ENCODE results near the gene PTMA. TPM values are rescaled to one million over a fixed set of nuclear protein-coding genes. Genes with fewer than 3 reads are reported as not detected.

Gene PTMA
- total and polyA plus RNA-seq, 5 donors from 2014 or later, result 1,458 to 2,131 (median 2,011) TPM

- no peak overlapping the region for H3K27ac Mint-ChIP-seq
- no peaks in the 10 kb centered on the region for H3K9me3 ChIP-seq (ENCODE audit: control insufficient read depth in 2 of 2, low read length in 2 of 2)
- ATAC-seq (ENCODE audit: low read depth in 2 of 2), result no peak
- H3K36me3 ChIP-seq (ENCODE audit: control insufficient read depth, insufficient read depth, low read length), result no peaks in the 10 kb centered on the region
- no peaks in the 10 kb centered on the region for H3K4me1 ChIP-seq (ENCODE audit: control insufficient read depth, insufficient read depth, low read length, poor library complexity, severe bottlenecking)
- H3K4me3 Mint-ChIP-seq, result no peak overlapping the region
- no peak overlapping the region for H3K27ac ChIP-seq (ENCODE audit: insufficient read depth, low read length, poor library complexity, severe bottlenecking)
- no peaks in the 10 kb centered on the region for H3K9me3 Mint-ChIP-seq
- H3K27me3 Mint-ChIP-seq, result no peaks in the 10 kb centered on the region
- no peak for DNase-seq
- H3K4me1 Mint-ChIP-seq, result peaks cover 0 to 5% (median 1%) of the 10 kb centered on the region in 4 donors
- no peaks in the 10 kb centered on the region for H3K27me3 ChIP-seq (ENCODE audit: control insufficient read depth, insufficient read depth, low read length)
- no peaks in the 10 kb centered on the region for H3K36me3 Mint-ChIP-seq
- H3K4me3 ChIP-seq (ENCODE audit: low read depth, low read length), result no peak overlapping the region
Measured at GRCh38 chr2:231751042-231751815, 42.9 kb downstream of the PTMA start.

- no peaks in the 10 kb centered on the region for H3K9me3 ChIP-seq (ENCODE audit: control insufficient read depth in 2 of 2, low read length in 2 of 2)
- H3K9me3 Mint-ChIP-seq, result no peaks in the 10 kb centered on the region
- H3K36me3 ChIP-seq (ENCODE audit: control insufficient read depth, insufficient read depth, low read length), result no peaks in the 10 kb centered on the region
- H3K27me3 ChIP-seq (ENCODE audit: control insufficient read depth, insufficient read depth, low read length), result no peaks in the 10 kb centered on the region
- no peak overlapping the region for H3K27ac ChIP-seq (ENCODE audit: insufficient read depth, low read length, poor library complexity, severe bottlenecking)
- peaks cover 0 to 5% (median 1%) of the 10 kb centered on the region in 4 donors for H3K4me1 Mint-ChIP-seq
- DNase-seq (no peak), ATAC-seq (ENCODE audit: low read depth in 2 of 2) (no peak)
- peak overlapping the region in 1 of 3 donors; percentile 15 for H3K27ac Mint-ChIP-seq
- H3K36me3 Mint-ChIP-seq, result no peaks in the 10 kb centered on the region
- H3K4me1 ChIP-seq (ENCODE audit: control insufficient read depth, insufficient read depth, low read length, poor library complexity, severe bottlenecking), result no peaks in the 10 kb centered on the region
- H3K27me3 Mint-ChIP-seq, result no peaks in the 10 kb centered on the region
- H3K4me3 ChIP-seq (ENCODE audit: low read depth, low read length), result no peak overlapping the region
- no peak overlapping the region for H3K4me3 Mint-ChIP-seq
Measured at GRCh38 chr2:231752061-231752460, 43.7 kb downstream of the PTMA start.

- Histone ChIP-seq H3K27me3 (ENCODE audit: control insufficient read depth, insufficient read depth, low read length) (no peaks in the 10 kb centered on the region), H3K4me1 (ENCODE audit: control insufficient read depth, insufficient read depth, low read length, poor library complexity, severe bottlenecking) (no peaks in the 10 kb centered on the region), H3K9me3 (ENCODE audit: control insufficient read depth in 2 of 2, low read length in 2 of 2) (no peaks in the 10 kb centered on the region), H3K27ac (ENCODE audit: insufficient read depth, low read length, poor library complexity, severe bottlenecking) (no peak overlapping the region), H3K36me3 (ENCODE audit: control insufficient read depth, insufficient read depth, low read length) (no peaks in the 10 kb centered on the region), H3K4me3 (ENCODE audit: low read depth, low read length) (no peak overlapping the region)
- DNase-seq (no peak), ATAC-seq (ENCODE audit: low read depth in 2 of 2) (no peak)
- Mint-ChIP-seq H3K4me3 (no peak overlapping the region), H3K4me1 (peaks cover 12 to 18% (median 14%) of the 10 kb centered on the region in 4 donors), H3K27me3 (no peaks in the 10 kb centered on the region), H3K36me3 (peaks cover 6% of the 10 kb centered on the region), H3K27ac (no peak overlapping the region), H3K9me3 (no peaks in the 10 kb centered on the region)
Measured at GRCh38 chr2:231761735-231762134, 53.4 kb downstream of the PTMA start.

Other genes with a start within 250 kb of the PTMA start
- gene NCL, start 244.0 kb upstream of the PTMA start, total RNA-seq, result 435 TPM
- 100 to 1,000 TPM; 296 to 366 (median 316) TPM for gene NCL, start 244.0 kb upstream of the PTMA start, polyA plus RNA-seq
- 0.35 TPM for gene NMUR1, start 178.1 kb upstream of the PTMA start, total RNA-seq
- gene NMUR1, start 178.1 kb upstream of the PTMA start, polyA plus RNA-seq, result under 1 TPM; 0.25 to 0.90 (median 0.32) TPM
- not detected for gene TEX44, start 115.7 kb upstream of the PTMA start, total RNA-seq
- gene TEX44, start 115.7 kb upstream of the PTMA start, polyA plus RNA-seq, result not detected
- 25.7 TPM for gene PDE6D, start 72.8 kb downstream of the PTMA start, total RNA-seq
- 10 to 100 TPM; 59.1 to 82.2 (median 60.5) TPM for gene PDE6D, start 72.8 kb downstream of the PTMA start, polyA plus RNA-seq
- 48.8 TPM for gene COPS7B, start 77.9 kb downstream of the PTMA start, total RNA-seq
- 10 to 100 TPM; 23.6 to 31.0 (median 27.5) TPM for gene COPS7B, start 77.9 kb downstream of the PTMA start, polyA plus RNA-seq
- not detected for gene NPPC, start 217.9 kb downstream of the PTMA start, total RNA-seq
- not detected for gene NPPC, start 217.9 kb downstream of the PTMA start, polyA plus RNA-seq